Panc1 (cell line): ENCODE data around the gene DLG4.

ENCODE experiments used
- CTCF ChIP-seq: fragments of 450-650 bp; IDR thresholded peaks from 2 replicates; pipeline ENCODE4 v1.5.1; 2017; ENCODE audit warnings: mild to moderate bottlenecking
- POLR2AphosphoS5 ChIP-seq: IDR thresholded peaks from 2 replicates; pipeline ENCODE4 v1.6.1; 2012; ENCODE audit warnings: mild to moderate bottlenecking, low read depth, low read length, moderate library complexity
- REST ChIP-seq, 2 experiments: IDR thresholded peaks; 2 replicates each; pipeline ENCODE4 v1.6.1; 2011 to 2012; ENCODE audit warnings: low read depth in 2 of 2, control low read depth in 1 of 2, low read length in 1 of 2, mild to moderate bottlenecking in 1 of 2, moderate library complexity in 1 of 2; ENCODE audit not compliant: insufficient read depth in 1 of 2
- SIN3A ChIP-seq: IDR thresholded peaks from 2 replicates; pipeline ENCODE4 v1.6.1; 2012; ENCODE audit warnings: low read depth, mild to moderate bottlenecking, low read length, moderate library complexity, borderline replicate concordance; ENCODE audit not compliant: insufficient read depth
- TCF7L2 ChIP-seq: IDR thresholded peaks from 2 replicates; pipeline ENCODE4 v1.6.1; 2011; ENCODE audit warnings: mild to moderate bottlenecking, low read depth, low read length, inconsistent platforms

GRCh38 chr17:7191571-7192270 is 27.9 kb downstream of the DLG4 start:
- TF ChIP-seq CTCF (no peak), TCF7L2 (no peak), POLR2AphosphoS5 (no peak), SIN3A (no peak), REST (IDR thresholded peaks at IDR 0.05; ENCODE audit: insufficient read depth in 1 of 2, low read depth in 2 of 2, low read length in 1 of 2) (peak; percentile 70; a peak in 3 of 4 replicates)
